GM12865 (cell line): ENCODE data around the gene MYO1D.

Experiments
- DNase-seq: peaks from one replicate; pipeline ENCODE4 v3.0.0; 2010; ENCODE audit warnings: low read depth
- H3K4me3 ChIP-seq: 2 replicates; pipeline ENCODE4 v1.5.1; 2011; ENCODE audit warnings: mild to moderate bottlenecking, low read depth, low read length, control low read depth
- CTCF ChIP-seq: IDR thresholded peaks from 2 replicates; pipeline ENCODE4 v1.5.1; 2011; ENCODE audit warnings: low read length, control low read depth, low read depth, inconsistent platforms; ENCODE audit not compliant: insufficient read depth; ENCODE audit errors: missing control alignments

MYO1D gene

GRCh38 chr17:32859857-32860525 is 16.9 kb downstream of the MYO1D start:
- DNase-seq = peak; percentile 48
- no peak overlapping the region for H3K4me3 ChIP-seq
- TF ChIP-seq CTCF = no peak

- no peak for TF ChIP-seq CTCF
- DNase-seq = no peak
- no peak overlapping the region for H3K4me3 ChIP-seq
Observed at GRCh38 chr17:32855620-32856019, 21.3 kb downstream of the MYO1D start.

GRCh38 chr17:32854832-32855389 is 22.0 kb downstream of the MYO1D start:
- no peak for TF ChIP-seq CTCF
- DNase-seq = no peak
- H3K4me3 ChIP-seq = no peak overlapping the region

GRCh38 chr17:32854207-32854606 is 22.7 kb downstream of the MYO1D start:
- no peak for DNase-seq
- no peak overlapping the region for H3K4me3 ChIP-seq
- no peak for TF ChIP-seq CTCF

- no peak overlapping the region for H3K4me3 ChIP-seq
- no peak for DNase-seq
- no peak for TF ChIP-seq CTCF
Observed at GRCh38 chr17:32852811-32853210, 24.1 kb downstream of the MYO1D start.

GRCh38 chr17:32849879-32850278 is 27.0 kb downstream of the MYO1D start:
- no peak for DNase-seq
- no peak overlapping the region for H3K4me3 ChIP-seq
- no peak for TF ChIP-seq CTCF

- H3K4me3 ChIP-seq = no peak overlapping the region
- TF ChIP-seq CTCF = no peak
- no peak for DNase-seq
Observed at GRCh38 chr17:32847977-32848376, 28.9 kb downstream of the MYO1D start.
